Thyroid gland (tissue), 4 donors: ENCODE data around the gene MYH1.

Experiments used
- POLR2A ChIP-seq, 2 donors: fragments of 450-650 bp; IDR thresholded peaks; one replicate each; pipeline ENCODE4 v1.6.1; 2017; ENCODE audit warnings: antibody characterized with exemption in 2 of 2, mild to moderate bottlenecking in 2 of 2, moderate library complexity in 1 of 2
- TF ChIP-seq, protein P1 (sequence below), 6 experiments: fragments of 200-600 bp in 3 of 6; fragments of 450-650 bp in 3 of 6; sonication (generic) in 3 of 6; IDR thresholded peaks; one replicate each; pipeline ENCODE4 v1.5.1; 2016 to 2019; ENCODE audit warnings: antibody characterized with exemption in 6 of 6, mild to moderate bottlenecking in 2 of 6, inconsistent platforms in 1 of 6, moderate library complexity in 1 of 6

DNA sequence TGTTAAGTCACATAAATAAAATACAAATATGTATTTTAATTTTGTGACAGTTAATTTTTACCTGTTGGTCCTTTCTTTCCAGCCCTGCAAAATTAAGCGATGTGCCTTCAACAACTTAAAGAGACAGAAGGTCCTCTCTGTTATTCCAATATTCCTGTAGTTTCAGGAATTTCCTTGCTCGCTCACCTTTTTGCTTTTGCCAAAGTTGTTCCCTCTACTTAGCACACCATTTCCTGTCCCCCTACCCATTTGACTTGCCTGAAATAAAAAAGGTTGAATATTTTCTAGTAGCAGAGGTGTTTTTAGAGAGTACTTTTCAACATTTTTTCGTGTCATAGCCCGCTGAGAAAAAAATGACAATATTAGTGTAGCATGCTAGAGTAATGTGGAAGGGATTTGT is 31.7 kb upstream of the MYH1 start:
- TF ChIP-seq, protein P1, sequence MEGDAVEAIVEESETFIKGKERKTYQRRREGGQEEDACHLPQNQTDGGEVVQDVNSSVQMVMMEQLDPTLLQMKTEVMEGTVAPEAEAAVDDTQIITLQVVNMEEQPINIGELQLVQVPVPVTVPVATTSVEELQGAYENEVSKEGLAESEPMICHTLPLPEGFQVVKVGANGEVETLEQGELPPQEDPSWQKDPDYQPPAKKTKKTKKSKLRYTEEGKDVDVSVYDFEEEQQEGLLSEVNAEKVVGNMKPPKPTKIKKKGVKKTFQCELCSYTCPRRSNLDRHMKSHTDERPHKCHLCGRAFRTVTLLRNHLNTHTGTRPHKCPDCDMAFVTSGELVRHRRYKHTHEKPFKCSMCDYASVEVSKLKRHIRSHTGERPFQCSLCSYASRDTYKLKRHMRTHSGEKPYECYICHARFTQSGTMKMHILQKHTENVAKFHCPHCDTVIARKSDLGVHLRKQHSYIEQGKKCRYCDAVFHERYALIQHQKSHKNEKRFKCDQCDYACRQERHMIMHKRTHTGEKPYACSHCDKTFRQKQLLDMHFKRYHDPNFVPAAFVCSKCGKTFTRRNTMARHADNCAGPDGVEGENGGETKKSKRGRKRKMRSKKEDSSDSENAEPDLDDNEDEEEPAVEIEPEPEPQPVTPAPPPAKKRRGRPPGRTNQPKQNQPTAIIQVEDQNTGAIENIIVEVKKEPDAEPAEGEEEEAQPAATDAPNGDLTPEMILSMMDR (IDR thresholded peaks at IDR 0.05), result no peak
- TF ChIP-seq POLR2A (IDR thresholded peaks at IDR 0.05), result no peak
